Measurements from ENCODE around the gene XPOT. TPM values are rescaled to one million over a fixed set of nuclear protein-coding genes. Genes with fewer than 3 reads are reported as not detected.

The XPOT gene
- total and polyA plus RNA-seq, 2 donors (not counting 1 experiment from before 2014, with no cell fraction given): 92.6 to 205 TPM

DNA sequence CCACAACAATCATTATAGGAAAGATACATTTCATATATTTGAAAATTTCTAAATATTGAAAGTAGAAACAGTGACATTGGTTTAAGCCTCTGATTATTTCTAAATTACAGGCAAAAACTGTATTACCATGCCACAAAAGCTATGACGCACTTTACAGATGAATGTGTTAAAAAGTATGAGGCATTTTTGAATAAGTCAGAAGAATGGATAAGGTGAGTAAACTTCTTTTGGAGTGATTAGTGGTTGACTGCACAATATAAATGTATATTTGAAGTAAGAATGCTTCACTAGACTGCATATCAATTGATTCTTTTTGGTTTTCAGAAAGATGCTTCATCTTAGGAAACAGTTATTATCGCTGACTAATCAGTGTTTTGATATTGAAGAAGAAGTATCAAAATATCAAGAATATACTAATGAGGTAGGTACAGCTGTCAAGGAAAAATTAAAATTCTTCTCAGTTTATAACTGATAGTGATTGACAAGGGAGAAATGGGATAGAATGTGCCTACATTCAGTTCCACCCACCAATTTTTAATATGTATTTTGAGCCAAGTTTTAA, 92.7 kb downstream of the XPOT start:
- Histone ChIP-seq H3K9me3 (ENCODE audit: control insufficient read depth, insufficient read depth, low read depth, low read length) (no peaks in the 10 kb centered on the region), H3K36me3 (ENCODE audit: control insufficient read depth, insufficient read depth, low read length) (peaks cover 3% of the 10 kb centered on the region), H3K4me2 (ENCODE audit: extremely low read depth, insufficient read depth, low read length) (no peak overlapping the region), H2AFZ (ENCODE audit: low read length) (no peak overlapping the region), H3K27ac (ENCODE audit: insufficient read depth, low read length) (no peak overlapping the region), H3K27me3 (ENCODE audit: control insufficient read depth, insufficient read depth, low read length) (no peaks in the 10 kb centered on the region), H4K20me1 (ENCODE audit: control insufficient read depth, extremely low read depth, insufficient read depth, low read length) (no peaks in the 10 kb centered on the region), H3K4me3 (replicated peaks in 1 of 4; ENCODE audit: control extremely low read depth in 1 of 4, insufficient read depth in 1 of 4, low read depth in 3 of 4, low read length in 4 of 4) (no peak overlapping the region), H3K4me1 (ENCODE audit: control insufficient read depth, extremely low read depth, insufficient read depth, low read length) (no peaks in the 10 kb centered on the region), H3K79me2 (ENCODE audit: control insufficient read depth, insufficient read depth, low read length) (no peaks in the 10 kb centered on the region), H3K9ac (ENCODE audit: insufficient read depth, low read length) (no peak overlapping the region)
- no peak for TF ChIP-seq EZH2 (IDR thresholded peaks at IDR 0.05; ENCODE audit: low read length, missing control alignments)
- TF ChIP-seq, protein P1, sequence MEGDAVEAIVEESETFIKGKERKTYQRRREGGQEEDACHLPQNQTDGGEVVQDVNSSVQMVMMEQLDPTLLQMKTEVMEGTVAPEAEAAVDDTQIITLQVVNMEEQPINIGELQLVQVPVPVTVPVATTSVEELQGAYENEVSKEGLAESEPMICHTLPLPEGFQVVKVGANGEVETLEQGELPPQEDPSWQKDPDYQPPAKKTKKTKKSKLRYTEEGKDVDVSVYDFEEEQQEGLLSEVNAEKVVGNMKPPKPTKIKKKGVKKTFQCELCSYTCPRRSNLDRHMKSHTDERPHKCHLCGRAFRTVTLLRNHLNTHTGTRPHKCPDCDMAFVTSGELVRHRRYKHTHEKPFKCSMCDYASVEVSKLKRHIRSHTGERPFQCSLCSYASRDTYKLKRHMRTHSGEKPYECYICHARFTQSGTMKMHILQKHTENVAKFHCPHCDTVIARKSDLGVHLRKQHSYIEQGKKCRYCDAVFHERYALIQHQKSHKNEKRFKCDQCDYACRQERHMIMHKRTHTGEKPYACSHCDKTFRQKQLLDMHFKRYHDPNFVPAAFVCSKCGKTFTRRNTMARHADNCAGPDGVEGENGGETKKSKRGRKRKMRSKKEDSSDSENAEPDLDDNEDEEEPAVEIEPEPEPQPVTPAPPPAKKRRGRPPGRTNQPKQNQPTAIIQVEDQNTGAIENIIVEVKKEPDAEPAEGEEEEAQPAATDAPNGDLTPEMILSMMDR (conservative IDR thresholded peaks at IDR 0.05 in 1 of 2, IDR thresholded peaks at IDR 0.05 in 1 of 2; ENCODE audit: low read depth in 1 of 2, low read length in 2 of 2): no peak
- DNase-seq (ENCODE audit: low read depth in 2 of 2): no peak

DNA sequence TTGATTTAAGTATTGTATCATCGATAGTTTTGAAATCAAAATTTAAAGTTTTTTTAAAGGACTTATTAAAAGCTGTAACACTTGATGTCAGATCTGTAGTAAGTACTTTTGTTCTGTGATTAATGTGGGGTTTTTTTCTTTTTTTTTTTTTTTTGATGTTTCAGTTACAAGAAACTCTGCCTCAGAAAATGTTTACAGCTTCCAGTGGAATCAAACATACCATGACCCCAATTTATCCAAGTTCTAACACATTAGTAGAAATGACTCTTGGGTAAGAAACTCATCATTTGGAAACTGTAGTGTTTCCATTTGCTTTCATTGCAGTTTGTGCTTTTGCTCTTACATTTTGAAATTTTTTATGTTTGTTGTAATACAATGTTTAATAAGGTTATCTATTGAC, 93.3 kb downstream of the XPOT start:
- Histone ChIP-seq H3K27me3 (ENCODE audit: control insufficient read depth, insufficient read depth, low read length) (no peaks in the 10 kb centered on the region), H3K79me2 (ENCODE audit: control insufficient read depth, insufficient read depth, low read length) (no peaks in the 10 kb centered on the region), H3K9ac (ENCODE audit: insufficient read depth, low read length) (no peak overlapping the region), H3K9me3 (ENCODE audit: control insufficient read depth, insufficient read depth, low read depth, low read length) (no peaks in the 10 kb centered on the region), H2AFZ (ENCODE audit: low read length) (no peak overlapping the region), H3K4me2 (ENCODE audit: extremely low read depth, insufficient read depth, low read length) (no peak overlapping the region), H3K4me1 (ENCODE audit: control insufficient read depth, extremely low read depth, insufficient read depth, low read length) (no peaks in the 10 kb centered on the region), H3K36me3 (ENCODE audit: control insufficient read depth, insufficient read depth, low read length) (peaks cover 3% of the 10 kb centered on the region), H4K20me1 (ENCODE audit: control insufficient read depth, extremely low read depth, insufficient read depth, low read length) (no peaks in the 10 kb centered on the region), H3K4me3 (replicated peaks in 1 of 4; ENCODE audit: control extremely low read depth in 1 of 4, insufficient read depth in 1 of 4, low read depth in 3 of 4, low read length in 4 of 4) (no peak overlapping the region), H3K27ac (ENCODE audit: insufficient read depth, low read length) (no peak overlapping the region)
- TF ChIP-seq, protein P1 (conservative IDR thresholded peaks at IDR 0.05 in 1 of 2, IDR thresholded peaks at IDR 0.05 in 1 of 2; ENCODE audit: low read depth in 1 of 2, low read length in 2 of 2): no peak
- TF ChIP-seq EZH2 (IDR thresholded peaks at IDR 0.05; ENCODE audit: low read length, missing control alignments): no peak
- DNase-seq (ENCODE audit: low read depth in 2 of 2): no peak

DNA sequence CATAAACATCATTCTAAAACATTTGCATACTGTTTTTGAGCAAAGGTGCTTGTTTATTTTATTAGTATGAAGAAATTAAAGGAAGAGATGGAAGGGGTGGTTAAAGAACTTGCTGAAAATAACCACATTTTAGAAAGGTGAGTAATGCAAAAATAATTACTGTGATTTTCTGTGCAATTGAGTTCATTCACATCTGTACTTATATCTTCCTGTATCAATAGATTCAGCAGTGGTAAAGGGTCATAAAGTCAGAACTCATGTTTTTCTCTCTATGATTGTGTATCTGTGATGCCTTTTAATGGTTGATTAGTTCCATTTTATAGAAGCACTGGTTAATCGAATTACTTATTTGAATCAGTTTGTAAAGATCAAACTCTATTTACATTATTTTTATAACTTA, 93.7 kb downstream of the XPOT start:
- Histone ChIP-seq H3K9me3 (ENCODE audit: control insufficient read depth, insufficient read depth, low read depth, low read length) (no peaks in the 10 kb centered on the region), H4K20me1 (ENCODE audit: control insufficient read depth, extremely low read depth, insufficient read depth, low read length) (no peaks in the 10 kb centered on the region), H3K27ac (ENCODE audit: insufficient read depth, low read length) (no peak overlapping the region), H3K4me3 (replicated peaks in 1 of 4; ENCODE audit: control extremely low read depth in 1 of 4, insufficient read depth in 1 of 4, low read depth in 3 of 4, low read length in 4 of 4) (no peak overlapping the region), H2AFZ (ENCODE audit: low read length) (no peak overlapping the region), H3K9ac (ENCODE audit: insufficient read depth, low read length) (no peak overlapping the region), H3K27me3 (ENCODE audit: control insufficient read depth, insufficient read depth, low read length) (no peaks in the 10 kb centered on the region), H3K4me2 (ENCODE audit: extremely low read depth, insufficient read depth, low read length) (no peak overlapping the region), H3K36me3 (ENCODE audit: control insufficient read depth, insufficient read depth, low read length) (peaks cover 3% of the 10 kb centered on the region), H3K4me1 (ENCODE audit: control insufficient read depth, extremely low read depth, insufficient read depth, low read length) (no peaks in the 10 kb centered on the region), H3K79me2 (ENCODE audit: control insufficient read depth, insufficient read depth, low read length) (no peaks in the 10 kb centered on the region)
- DNase-seq (ENCODE audit: low read depth in 2 of 2): no peak
- TF ChIP-seq EZH2 (IDR thresholded peaks at IDR 0.05; ENCODE audit: low read length, missing control alignments): no peak
- TF ChIP-seq, protein P1 (conservative IDR thresholded peaks at IDR 0.05 in 1 of 2, IDR thresholded peaks at IDR 0.05 in 1 of 2; ENCODE audit: low read depth in 1 of 2, low read length in 2 of 2): no peak

All from fibroblast of lung (primary cell).